OCI-LY3 (cell line): ENCODE results near the gene RAP1B.

ENCODE experiments used
- CTCF ChIP-seq: fragments of 200-600, 300-600 bp; sonication (generic); IDR thresholded peaks from 2 replicates; pipeline ENCODE4 v1.5.1; 2014; ENCODE audit warnings: antibody characterized with exemption, low read length, low read depth
- EZH2phosphoT487 ChIP-seq: fragments of 200-600 bp; shearing (Covaris generic); IDR thresholded peaks from 2 replicates; pipeline ENCODE4 v1.6.1; 2018; ENCODE audit warnings: antibody characterized with exemption, mixed run types, low read depth

- no peak for TF ChIP-seq CTCF
- TF ChIP-seq EZH2phosphoT487 = no peak
Observed at GRCh38 chr12:68695454-68695853, 84.8 kb downstream of the RAP1B start.
